H1 (cell line): Measurements from ENCODE around the gene MYG1. TPM values are rescaled to one million over a fixed set of nuclear protein-coding genes. Genes with fewer than 3 reads are reported as not detected.

Experiments used
- CTCF ChIA-PET: fragments of 300-600 bp; sonication (Branson Sonifier 250); formaldehyde crosslinking; loops from one replicate; lab custom pipeline; 2021; ENCODE audit not compliant: partially characterized antibody; lab: Charles Lee
- POLR2A ChIA-PET: fragments of 300-600 bp; sonication (Branson Sonifier 250); formaldehyde crosslinking; loops from one replicate; lab custom pipeline; 2021; ENCODE audit warnings: inconsistent platforms; ENCODE audit not compliant: partially characterized antibody; lab: Charles Lee
- DNase-seq, 2 experiments: peaks; one replicate each; pipeline versions ENCODE4 v3.0.0 to v3.0.0-alpha.2; 2010 to 2022; ENCODE audit warnings: low spot score in 2 of 2, low read depth in 1 of 2, mixed read lengths in 1 of 2
- FAIRE-seq: peaks from 2 replicates; lab custom pipeline; 2011; peaks lifted over from hg19 to GRCh38; lab: Jason Lieb, UNC
- H2AFZ ChIP-seq: 2 replicates; pipeline ENCODE4 v1.8.1; 2012; ENCODE audit warnings: low read length, inconsistent platforms
- H2AK5ac ChIP-seq: 2 replicates; pipeline ENCODE4 v1.6.1; 2013; ENCODE audit warnings: low read depth, low read length
- H2BK120ac ChIP-seq: replicated peaks from 2 replicates; pipeline ENCODE3; 2013; ENCODE audit warnings: low read depth, low read length, inconsistent platforms
- H2BK12ac ChIP-seq: 2 replicates; pipeline ENCODE4 v1.6.1; 2013; ENCODE audit warnings: low read depth, low read length
- H2BK15ac ChIP-seq: 2 replicates; pipeline ENCODE4 v1.6.1; 2013; ENCODE audit warnings: low read length
- H2BK20ac ChIP-seq: 2 replicates; pipeline ENCODE4 v1.6.1; 2013; ENCODE audit warnings: low read length
- H2BK5ac ChIP-seq: 2 replicates; pipeline ENCODE4 v1.6.1; 2013; ENCODE audit warnings: low read depth, low read length
- H3K14ac ChIP-seq: 2 replicates; pipeline ENCODE4 v1.6.1; 2013; ENCODE audit warnings: inconsistent platforms; ENCODE audit not compliant: insufficient read length
- H3K18ac ChIP-seq: 2 replicates; pipeline ENCODE4 v1.6.1; 2013; ENCODE audit warnings: low read length; ENCODE audit errors: extremely low read depth
- H3K23ac ChIP-seq: 2 replicates; pipeline ENCODE4 v1.6.1; 2013; ENCODE audit warnings: inconsistent platforms; ENCODE audit not compliant: insufficient read length
- H3K23me2 ChIP-seq: 2 replicates; pipeline ENCODE4 v1.6.1; 2013; ENCODE audit warnings: low read depth, low read length
- H3K27ac ChIP-seq: 2 replicates; pipeline ENCODE4 v1.6.1; 2011; ENCODE audit warnings: low read depth, low read length, inconsistent platforms
- H3K27me3 ChIP-seq, 4 experiments: replicated peaks in 1 of 4; 1 replicate in 1 of 4; 2 replicates in 3 of 4; pipeline versions ENCODE4 v1.6.1 to v1.8.1; 2011 to 2013; ENCODE audit warnings: low read length in 3 of 4, mild to moderate bottlenecking in 3 of 4, inconsistent platforms in 2 of 4, mixed read lengths in 2 of 4, moderate library complexity in 1 of 4; ENCODE audit not compliant: control insufficient read depth in 3 of 4, insufficient read depth in 3 of 4; ENCODE audit errors: extremely low read depth in 1 of 4
- H3K36me3 ChIP-seq, 4 experiments: 2 replicates each; pipeline versions ENCODE4 v1.6.1 to v1.8.1; 2011 to 2013; ENCODE audit warnings: mild to moderate bottlenecking in 4 of 4, low read length in 3 of 4, moderate library complexity in 2 of 4, control low read depth in 1 of 4, inconsistent platforms in 1 of 4; ENCODE audit not compliant: insufficient read depth in 4 of 4, control insufficient read depth in 2 of 4
- H3K4ac ChIP-seq: replicated peaks from 2 replicates; pipeline ENCODE3; 2013; ENCODE audit warnings: low read length, low read depth, mixed read lengths, inconsistent platforms; ENCODE audit not compliant: insufficient read length
- H3K4me1 ChIP-seq, 4 experiments: replicated peaks in 1 of 4; 1 replicate in 1 of 4; 2 replicates in 3 of 4; pipeline versions ENCODE4 v1.6.1 to v1.8.1; 2011 to 2013; ENCODE audit warnings: low read length in 3 of 4, inconsistent platforms in 2 of 4, mixed read lengths in 1 of 4; ENCODE audit not compliant: insufficient read depth in 4 of 4, control insufficient read depth in 3 of 4
- H3K4me2 ChIP-seq, 2 experiments: 2 replicates each; pipeline versions ENCODE4 v1.6.1 to v1.8.1; 2011 to 2013; ENCODE audit warnings: low read depth in 2 of 2, low read length in 2 of 2, control low read depth in 1 of 2, inconsistent platforms in 1 of 2, mild to moderate bottlenecking in 1 of 2; ENCODE audit not compliant: insufficient read depth in 1 of 2
- H3K4me3 ChIP-seq, 4 experiments: fragments of 200-600, 300-600 bp in 1 of 4; sonication (generic), shearing (Covaris generic), sonication (Bioruptor Twin) in 1 of 4; 2 replicates each; pipeline versions ENCODE4 v1.5.1 to v1.8.1; 2011 to 2016; ENCODE audit warnings: low read length in 4 of 4, low read depth in 3 of 4, control low read depth in 2 of 4, inconsistent platforms in 2 of 4, mild to moderate bottlenecking in 2 of 4, mixed read lengths in 1 of 4, moderate library complexity in 1 of 4; ENCODE audit not compliant: insufficient read depth in 2 of 4; ENCODE audit errors: extremely low read depth in 1 of 4
- H3K56ac ChIP-seq: replicated peaks from 2 replicates; pipeline ENCODE3; 2013; ENCODE audit warnings: low read depth, mild to moderate bottlenecking, mixed read lengths, low read length, inconsistent platforms; ENCODE audit not compliant: insufficient read length
- H3K79me1 ChIP-seq: 2 replicates; pipeline ENCODE4 v1.6.1; 2013; ENCODE audit warnings: low read depth, low read length, control low read depth
- H3K79me2 ChIP-seq, 2 experiments: 2 replicates each; pipeline versions ENCODE4 v1.6.1 to v1.8.1; 2012 to 2013; ENCODE audit warnings: low read length in 2 of 2, mild to moderate bottlenecking in 2 of 2, inconsistent platforms in 1 of 2; ENCODE audit not compliant: insufficient read depth in 2 of 2, control insufficient read depth in 1 of 2
- H3K9ac ChIP-seq, 4 experiments: replicated peaks in 1 of 4; 1 replicate in 1 of 4; 2 replicates in 3 of 4; pipeline versions ENCODE4 v1.6.1 to v1.8.1; 2011 to 2013; ENCODE audit warnings: low read depth in 3 of 4, low read length in 3 of 4, control low read depth in 2 of 4, mild to moderate bottlenecking in 2 of 4, moderate library complexity in 2 of 4, inconsistent platforms in 1 of 4; ENCODE audit errors: extremely low read depth in 1 of 4
- H3K9me3 ChIP-seq, 2 experiments: 2 replicates each; pipeline versions ENCODE4 v1.6.1 to v1.8.1; 2012 to 2013; ENCODE audit warnings: mild to moderate bottlenecking in 2 of 2, moderate library complexity in 2 of 2, control low read depth in 1 of 2, inconsistent platforms in 1 of 2, low read depth in 1 of 2, low read length in 1 of 2, mixed read lengths in 1 of 2; ENCODE audit not compliant: insufficient read depth in 2 of 2
- H4K20me1 ChIP-seq, 2 experiments: replicated peaks in 1 of 2; 2 replicates each; pipeline versions ENCODE3 to v1.8.1; 2011 to 2013; ENCODE audit warnings: inconsistent platforms in 2 of 2, low read length in 2 of 2, mild to moderate bottlenecking in 1 of 2; ENCODE audit not compliant: insufficient read depth in 2 of 2, control insufficient read depth in 1 of 2
- H4K5ac ChIP-seq: 2 replicates; pipeline ENCODE4 v1.6.1; 2013; ENCODE audit warnings: low read length, low read depth, mixed read lengths, inconsistent platforms; ENCODE audit not compliant: insufficient read length
- H4K8ac ChIP-seq: 2 replicates; pipeline ENCODE4 v1.8.0; 2013; ENCODE audit warnings: mild to moderate bottlenecking, moderate library complexity, low read length, inconsistent platforms; ENCODE audit not compliant: insufficient read depth; ENCODE audit errors: extremely low read depth
- H4K91ac ChIP-seq: replicated peaks from 2 replicates; pipeline ENCODE3; 2013; ENCODE audit warnings: low read length, mixed read lengths, inconsistent platforms; ENCODE audit not compliant: insufficient read length
- ATF2 ChIP-seq: IDR thresholded peaks from 2 replicates; pipeline ENCODE4 v1.6.1; 2012; ENCODE audit warnings: low read length, inconsistent platforms
- BRCA1 ChIP-seq: IDR thresholded peaks from 2 replicates; pipeline ENCODE4 v1.6.1; 2012; ENCODE audit warnings: low read depth, low read length, improper control_type of control experiment
- CREB1 ChIP-seq: IDR thresholded peaks from 2 replicates; pipeline ENCODE4 v1.6.1; 2012; ENCODE audit warnings: inconsistent platforms
- EGR1 ChIP-seq: IDR thresholded peaks from 2 replicates; pipeline ENCODE4 v1.6.1; 2011; ENCODE audit warnings: low read depth, low read length, borderline replicate concordance
- GTF2F1 ChIP-seq: IDR thresholded peaks from 2 replicates; pipeline ENCODE4 v1.6.1; 2012; ENCODE audit warnings: low read depth, low read length, improper control_type of control experiment, borderline replicate concordance
- HDAC2 ChIP-seq, 2 experiments: fragments of 300-600 bp in 1 of 2; sonication (generic) in 1 of 2; IDR thresholded peaks; 2 replicates each; pipeline ENCODE4 v1.6.1; 2011 to 2012; ENCODE audit warnings: low read depth in 2 of 2, low read length in 2 of 2, mild to moderate bottlenecking in 2 of 2, moderate library complexity in 2 of 2, borderline replicate concordance in 1 of 2, inconsistent platforms in 1 of 2
- JUND ChIP-seq: IDR thresholded peaks from 2 replicates; pipeline ENCODE4 v1.6.1; 2011; ENCODE audit warnings: mild to moderate bottlenecking, improper control_type of control experiment, low read length
- KDM4A ChIP-seq: IDR thresholded peaks from one replicate; pipeline ENCODE4 v1.7.1; 2012; ENCODE audit warnings: low read depth, mild to moderate bottlenecking, moderate library complexity, low read length, inconsistent platforms; ENCODE audit not compliant: severe bottlenecking
- POLR2A ChIP-seq, 2 experiments: IDR thresholded peaks; 1 replicate in 1 of 2; 2 replicates in 1 of 2; pipeline ENCODE4 v1.6.1; 2011; ENCODE audit warnings: low read depth in 2 of 2, low read length in 2 of 2, mild to moderate bottlenecking in 2 of 2; ENCODE audit errors: control extremely low read depth in 1 of 2
- RFX5 ChIP-seq: IDR thresholded peaks from 2 replicates; pipeline ENCODE4 v1.6.1; 2011; ENCODE audit warnings: low read depth, low read length, improper control_type of control experiment, borderline replicate concordance
- RXRA ChIP-seq: IDR thresholded peaks from 2 replicates; pipeline ENCODE4 v1.6.1; 2011; ENCODE audit warnings: low read depth, mild to moderate bottlenecking, low read length, moderate library complexity; ENCODE audit not compliant: insufficient read depth
- SIRT6 ChIP-seq: IDR thresholded peaks from one replicate; pipeline ENCODE4 v1.7.1; 2012; ENCODE audit warnings: low read length, inconsistent platforms
- TAF7 ChIP-seq: optimal IDR thresholded peaks from 2 replicates; pipeline ENCODE3; 2011; ENCODE audit warnings: low read depth, mild to moderate bottlenecking, inconsistent platforms, low read length, moderate library complexity, borderline replicate concordance
- WGBS, 2 experiments: shearing (Covaris generic) in 1 of 2; methylation state at CpG; one replicate each; pipeline versions ENCODE4 v1.1.6 to v1.1.7; 2013 to 2015; ENCODE audit warnings: low lambda C conversion rate in 2 of 2, mixed read lengths in 2 of 2, inconsistent platforms in 1 of 2, low coverage in 1 of 2, missing lambda C conversion rate in 1 of 2; ENCODE audit not compliant: insufficient replicate concordance in 2 of 2, insufficient coverage in 1 of 2, insufficient read length in 1 of 2; ENCODE audit errors: extremely low coverage in 1 of 2, missing lambda C conversion rate in 1 of 2; 5-methylcytosine and 5-hydroxymethylcytosine counted together
- polyA plus RNA-seq, 7 experiments: library from polyadenylated mRNA; depleted of rRNA in 3 of 7; stranded (reverse) in 5 of 7; unstranded in 2 of 7; fragments of >200 nt in 5 of 7; fragments of 200-250 nt in 2 of 7; gene quantifications; 1 replicate in 5 of 7; 2 replicates in 1 of 7; 4 replicates in 1 of 7; pipeline versions ENCODE4 v1.2.1 to v1.2.3, GENCODE V29; 2011 to 2013; ENCODE audit warnings: missing spikeins in 2 of 7, mixed read lengths in 2 of 7
- total RNA-seq: library from RNA; stranded (reverse); fragmentation: NEBNext Ultra II Directional; extraction: Animal tissue kit (Norgen Biotek cat#: 25700); gene quantifications from 2 replicates; pipeline ENCODE4 v1.2.1, GENCODE V29; 2021

Gene MYG1
- total and polyA plus RNA-seq, 2 of the 8 experiments (the other 6 are each of a cell fraction or from before 2014, with no cell fraction given), result 83.3 to 104 TPM

- FAIRE-seq (no peak), DNase-seq (no peak)
- peaks cover 9% of the 10 kb centered on the region for H3K79me1 ChIP-seq
- ChIA-PET POLR2A (no interaction called here), CTCF (interaction anchor here (1.0 to 9.8 kb wide), 3 partner anchors 13 to 62 kb away, joined by 3 to 179 read pairs (median 3); no protein-coding TSS in a partner anchor)
- no peak overlapping the region for H2BK15ac ChIP-seq
- no peak overlapping the region for H2BK5ac ChIP-seq
- no peak overlapping the region for H2AFZ ChIP-seq
- no peaks in the 10 kb centered on the region for H3K9me3 ChIP-seq
- no peaks in the 10 kb centered on the region for H3K27me3 ChIP-seq
- no peak overlapping the region for H4K8ac ChIP-seq
- H4K91ac ChIP-seq, result no peak overlapping the region
- H3K23me2 ChIP-seq, result no peaks in the 10 kb centered on the region
- peaks cover 4 to 11% of the 10 kb centered on the region in 2 experiments for H4K20me1 ChIP-seq
- no peak overlapping the region for H4K5ac ChIP-seq
- no peak overlapping the region for H3K4me3 ChIP-seq
- H3K79me2 ChIP-seq, result peaks cover 0 to 14% of the 10 kb centered on the region in 2 experiments; a peak in 2 of 4 replicates
- peaks cover 0 to 4% (median under 1%) of the 10 kb centered on the region in 4 experiments; a peak in 3 of 7 replicates for H3K4me1 ChIP-seq
- peaks cover 14 to 55% (median 37%) of the 10 kb centered on the region in 4 experiments for H3K36me3 ChIP-seq
- H3K14ac ChIP-seq, result no peak overlapping the region
- no peak overlapping the region for H3K4ac ChIP-seq
- no peak overlapping the region for H2BK20ac ChIP-seq
- H2AK5ac ChIP-seq, result no peak overlapping the region
- H3K18ac ChIP-seq, result no peak overlapping the region
- WGBS, 2 experiments, result 95% methylated on average over 5 of the region's 5 CpGs; no CpG with 5 or more reads in 1 of the 2 experiments
- no peak overlapping the region for H2BK12ac ChIP-seq
- no peak overlapping the region for H3K4me2 ChIP-seq
- no peak overlapping the region for H3K23ac ChIP-seq
- no peak overlapping the region for H2BK120ac ChIP-seq
- no peak overlapping the region for H3K27ac ChIP-seq
- H3K9ac ChIP-seq, result no peak overlapping the region
- no peak overlapping the region for H3K56ac ChIP-seq
- no peak for TF ChIP-seq RXRA
- TF ChIP-seq HDAC2 (IDR thresholded peaks at IDR 0.05; ENCODE audit: borderline replicate concordance in 1 of 2, low read depth in 2 of 2, low read length in 2 of 2), result no peak
- no peak for TF ChIP-seq EGR1
- no peak for TF ChIP-seq SIRT6
- TF ChIP-seq CREB1, result no peak
- no peak for TF ChIP-seq POLR2A (IDR thresholded peaks at IDR 0.05; ENCODE audit: control extremely low read depth in 1 of 2, low read depth in 2 of 2, low read length in 2 of 2)
- no peak for TF ChIP-seq ATF2
- TF ChIP-seq BRCA1, result no peak
- TF ChIP-seq RFX5, result no peak
- TF ChIP-seq TAF7, result no peak
- TF ChIP-seq KDM4A, result no peak
- TF ChIP-seq GTF2F1, result no peak
- TF ChIP-seq JUND, result no peak
These were observed 25.1 kb upstream of the MYG1 start for GRCh38 chr12:53274445-53274844.
